H1 (cell line): ENCODE data around the gene HSPBAP1. TPM values are rescaled to one million over a fixed set of nuclear protein-coding genes. Genes with fewer than 3 reads are reported as not detected.

Source experiments
- HDAC2 ChIP-seq, 2 experiments: fragments of 300-600 bp in 1 of 2; sonication (generic) in 1 of 2; IDR thresholded peaks; 2 replicates each; pipeline ENCODE4 v1.6.1; 2011 to 2012; ENCODE audit warnings: low read depth in 2 of 2, low read length in 2 of 2, mild to moderate bottlenecking in 2 of 2, moderate library complexity in 2 of 2, borderline replicate concordance in 1 of 2, inconsistent platforms in 1 of 2
- RXRA ChIP-seq: IDR thresholded peaks from 2 replicates; pipeline ENCODE4 v1.6.1; 2011; ENCODE audit warnings: low read depth, mild to moderate bottlenecking, low read length, moderate library complexity; ENCODE audit not compliant: insufficient read depth
- TBP ChIP-seq: IDR thresholded peaks from 2 replicates; pipeline ENCODE4 v1.6.1; 2011; ENCODE audit warnings: low read depth, low read length, improper control_type of control experiment
- polyA plus RNA-seq, 7 experiments: library from polyadenylated mRNA; depleted of rRNA in 3 of 7; stranded (reverse) in 5 of 7; unstranded in 2 of 7; fragments of >200 nt in 5 of 7; fragments of 200-250 nt in 2 of 7; gene quantifications; 1 replicate in 5 of 7; 2 replicates in 1 of 7; 4 replicates in 1 of 7; pipeline versions ENCODE4 v1.2.1 to v1.2.3, GENCODE V29; 2011 to 2013; ENCODE audit warnings: missing spikeins in 2 of 7, mixed read lengths in 2 of 7
- total RNA-seq: library from RNA; stranded (reverse); fragmentation: NEBNext Ultra II Directional; extraction: Animal tissue kit (Norgen Biotek cat#: 25700); gene quantifications from 2 replicates; pipeline ENCODE4 v1.2.1, GENCODE V29; 2021

Gene HSPBAP1
- total and polyA plus RNA-seq, 2 of the 8 experiments (the other 6 are each of a cell fraction or from before 2014, with no cell fraction given) = 7.5 to 8.3 TPM

GRCh38 chr3:122728186-122728585 lies 65.4 kb downstream of the HSPBAP1 start (continued):
- TF ChIP-seq HDAC2 (IDR thresholded peaks at IDR 0.05; ENCODE audit: borderline replicate concordance in 1 of 2, low read depth in 2 of 2, low read length in 2 of 2) (no peak), TBP (no peak), RXRA (no peak)
